ENCODE measurements around the gene ACBD4.

ACBD4 gene

GRCh38 chr17:45104907-45105624, 30.4 kb upstream of the ACBD4 start:
- DNase-seq, result no peak

GRCh38 chr17:45106096-45106495, 29.4 kb upstream of the ACBD4 start:
- DNase-seq, result no peak

DNA sequence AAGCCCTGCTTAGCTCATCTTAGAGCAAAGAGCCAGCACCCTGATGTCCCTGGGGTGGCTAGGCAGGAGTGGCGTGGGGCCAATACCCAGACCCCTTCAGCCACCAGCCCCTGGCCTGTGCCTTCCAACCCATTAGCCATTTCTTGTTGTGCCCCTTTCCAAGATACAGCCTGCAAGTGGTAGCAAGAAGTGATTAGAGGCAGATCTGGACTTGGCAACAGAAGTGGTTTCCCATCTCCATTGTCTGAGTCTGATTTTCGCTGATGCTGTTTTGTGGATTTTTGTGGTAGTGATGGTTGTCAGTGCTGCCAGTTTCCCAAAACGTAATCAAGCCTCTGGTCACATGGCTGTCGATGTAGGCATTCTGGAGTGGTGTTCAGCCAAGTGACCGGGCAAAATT, 28.9 kb upstream of the ACBD4 start:
- no peak for DNase-seq

DNA sequence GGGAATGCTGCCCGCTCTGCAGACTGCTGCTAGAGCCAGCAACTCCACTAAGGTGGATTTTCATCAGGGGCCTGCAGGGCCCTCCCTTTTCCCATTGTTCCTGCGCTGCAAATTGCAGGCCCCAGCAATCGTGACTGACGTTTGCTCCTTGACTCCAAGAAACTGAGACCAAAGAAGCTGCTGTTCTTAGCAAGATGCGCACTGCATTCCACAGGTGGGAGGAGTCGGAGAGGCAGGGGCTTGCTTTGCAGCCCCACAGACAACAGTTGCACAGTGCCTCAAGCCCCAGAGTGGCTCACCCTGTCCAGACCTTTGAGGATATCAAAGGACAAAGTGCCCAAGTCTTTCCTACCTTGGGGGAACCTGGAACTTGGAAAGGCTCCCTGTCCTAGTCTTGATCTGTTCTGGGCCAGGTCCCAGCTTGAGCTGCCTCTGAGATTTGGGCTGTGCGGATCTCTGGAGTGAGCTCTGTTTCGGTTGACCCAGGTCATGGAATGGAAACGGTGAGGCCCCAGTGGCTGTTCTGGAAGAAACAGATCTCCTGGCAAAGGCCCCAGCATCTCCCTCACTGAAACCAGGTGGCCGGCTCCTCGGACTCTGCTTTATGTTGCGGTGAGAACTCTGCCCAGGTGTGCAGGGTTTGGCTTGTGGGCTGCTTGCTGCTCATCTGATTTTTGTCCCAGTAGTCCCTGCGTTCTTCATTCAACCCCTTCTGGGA, 28.0 kb upstream of the ACBD4 start:
- no peak for DNase-seq

DNA sequence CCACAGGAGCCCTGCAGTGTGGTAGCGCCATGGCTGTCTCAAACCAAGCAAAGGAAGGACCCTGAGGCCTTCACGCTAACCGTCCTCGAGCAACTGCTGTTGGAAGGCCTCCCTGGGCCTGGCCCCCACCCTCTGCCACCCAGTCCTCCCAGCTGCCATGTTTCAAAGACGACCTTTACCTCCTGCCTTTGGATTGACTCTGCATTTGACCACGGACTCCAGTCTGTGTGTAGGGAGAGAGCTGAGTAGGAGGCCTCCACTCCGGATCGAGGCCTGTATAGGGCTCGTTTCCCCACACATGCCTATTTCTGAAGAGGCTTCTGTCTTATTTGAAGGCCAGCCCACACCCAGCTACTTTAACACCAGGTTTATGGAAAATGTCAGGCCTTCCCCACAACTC, 27.4 kb upstream of the ACBD4 start:
- no peak for DNase-seq

GRCh38 chr17:45108595-45109521, 26.6 kb upstream of the ACBD4 start:
- no peak for DNase-seq

GRCh38 chr17:45110676-45111611, 24.5 kb upstream of the ACBD4 start:
- no peak for DNase-seq

DNA sequence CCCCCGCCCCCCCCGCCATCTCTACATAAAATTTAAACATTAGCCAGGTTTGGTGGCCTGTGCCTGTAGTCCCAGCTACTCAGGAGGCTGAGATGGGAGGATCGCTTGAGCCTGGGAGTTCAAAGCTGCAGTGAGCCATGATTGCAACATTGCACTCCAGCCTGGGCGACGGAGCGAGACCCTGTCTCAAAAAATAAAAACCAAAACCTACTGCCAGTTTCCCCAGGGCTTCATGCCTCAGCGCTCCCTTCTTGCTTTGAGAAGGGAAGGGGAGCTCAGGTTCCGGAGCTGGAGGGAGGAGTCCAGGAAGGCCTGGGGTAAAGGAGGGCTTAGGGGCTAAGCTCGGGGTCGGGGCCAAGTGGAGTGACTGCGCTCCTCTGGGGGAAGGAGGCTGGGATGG, 23.6 kb upstream of the ACBD4 start:
- no peak for DNase-seq

GRCh38 chr17:45112559-45113423, 22.7 kb upstream of the ACBD4 start:
- DNase-seq, result no peak

GRCh38 chr17:45113424-45113754, 22.1 kb upstream of the ACBD4 start:
- no peak for DNase-seq

- DNase-seq, result no peak
Observed at GRCh38 chr17:45114117-45114932, 21.2 kb upstream of the ACBD4 start.

- DNase-seq, result no peak
Observed at GRCh38 chr17:45115015-45115625, 20.4 kb upstream of the ACBD4 start.

DNA sequence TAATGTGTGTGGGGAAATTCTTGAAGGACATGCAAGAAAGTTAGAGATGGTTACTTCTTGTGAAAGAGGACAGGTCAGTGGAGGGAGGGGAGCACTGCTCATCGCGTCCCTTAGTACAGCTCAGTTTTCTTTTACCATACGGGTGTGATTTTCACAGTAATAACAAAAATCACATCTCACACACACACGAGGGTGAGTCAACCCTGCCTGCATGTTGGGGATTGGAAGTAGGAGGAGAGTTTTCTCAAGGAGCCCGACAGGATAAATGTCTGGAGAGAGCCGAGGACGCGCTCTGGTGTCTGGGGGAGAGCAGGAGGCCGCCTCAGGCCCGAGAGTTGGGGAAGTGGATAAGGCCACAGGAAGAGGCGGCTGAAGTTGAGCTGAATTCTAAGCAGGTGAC, 19.6 kb upstream of the ACBD4 start:
- DNase-seq, result no peak

- DNase-seq, result no peak
Observed at GRCh38 chr17:45116434-45117016, 19.0 kb upstream of the ACBD4 start.

DNA sequence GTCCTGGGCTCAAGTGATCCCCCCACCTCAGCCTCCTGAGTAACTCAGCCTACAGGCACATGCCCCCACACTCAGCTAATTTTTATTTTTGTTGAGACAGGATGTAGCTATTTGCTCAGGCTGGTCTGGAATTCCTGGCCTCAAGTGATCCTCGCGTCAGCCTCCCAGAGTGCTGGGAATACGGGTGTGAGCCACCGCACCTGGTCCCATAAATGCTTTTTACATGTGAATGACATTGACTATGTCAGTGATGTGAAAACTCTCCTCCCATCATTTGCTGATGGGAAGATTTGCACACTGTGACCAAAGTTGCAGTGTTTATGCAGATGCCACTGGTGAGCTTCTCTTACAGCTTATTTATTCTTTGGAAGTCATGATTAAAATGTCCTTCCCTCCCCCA, 18.2 kb upstream of the ACBD4 start:
- DNase-seq, result no peak

- DNase-seq, result no peak
Observed at GRCh38 chr17:45117848-45118646, 17.4 kb upstream of the ACBD4 start.

GRCh38 chr17:45118691-45119090, 16.8 kb upstream of the ACBD4 start:
- no peak for DNase-seq

DNA sequence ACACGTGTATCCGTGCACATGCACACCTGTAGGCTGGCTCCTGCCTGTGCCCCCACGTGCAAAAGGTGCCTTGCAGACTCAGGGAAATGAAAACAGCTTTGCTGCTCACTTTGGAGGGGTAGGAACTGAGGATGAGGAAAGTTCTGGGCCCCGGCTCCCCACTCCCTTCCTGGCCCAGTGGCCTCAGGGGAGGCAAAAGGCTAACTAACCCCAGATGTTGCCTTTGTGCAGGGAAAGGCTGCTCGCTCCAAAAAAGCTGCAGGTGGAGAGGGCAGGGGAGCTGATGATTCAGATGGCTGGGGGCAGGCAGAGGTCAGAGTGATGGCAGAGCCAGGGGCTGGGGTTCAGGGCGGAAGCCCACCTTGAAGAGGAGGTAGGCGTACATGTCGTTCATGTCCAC, 15.5 kb upstream of the ACBD4 start:
- DNase-seq, result no peak

GRCh38 chr17:45120558-45120957, 14.9 kb upstream of the ACBD4 start:
- no peak for DNase-seq

Data from NCI-H1417 treated with DMSO at 0.1 percent for 48 hours (cell line).